HG03575 (cell line): ENCODE results near the gene SLC16A11.
"Not testable (repeated sequence)": the region's sequence is repeated elsewhere in the genome, so short reads cannot be mapped to it uniquely, and the experiment has no call there.

Experiments used
- ATAC-seq: cut with Tn5 transposase; IDR thresholded peaks from one replicate; pipeline ENCODE4 v1.9.1; 2021; ENCODE audit not compliant: unreplicated experiment, insufficient number of reproducible peaks, low FRiP score; ENCODE audit errors: extremely low read depth

SLC16A11 gene

GRCh38 chr17:7063518-7064094, 19.7 kb upstream of the SLC16A11 start:
- ATAC-seq = no peak

- no peak for ATAC-seq
Observed at GRCh38 chr17:7060165-7060891, 16.4 kb upstream of the SLC16A11 start.

GRCh38 chr17:7058831-7059447, 15.0 kb upstream of the SLC16A11 start:
- no peak for ATAC-seq

- no peak for ATAC-seq
Observed at GRCh38 chr17:7056386-7056785, 12.5 kb upstream of the SLC16A11 start.

- ATAC-seq = not testable (repeated sequence)
Observed at GRCh38 chr17:7050583-7050982, 6.7 kb upstream of the SLC16A11 start.

GRCh38 chr17:7048968-7049367, 5.1 kb upstream of the SLC16A11 start:
- no peak for ATAC-seq

- no peak for ATAC-seq
Observed at GRCh38 chr17:7047566-7047965, 3.7 kb upstream of the SLC16A11 start.

GRCh38 chr17:7046725-7047397, 3.0 kb upstream of the SLC16A11 start:
- not testable (repeated sequence) for ATAC-seq

- no peak for ATAC-seq
Observed at GRCh38 chr17:7046127-7046724, 2.3 kb upstream of the SLC16A11 start.

- no peak for ATAC-seq
Observed at GRCh38 chr17:7045492-7046126, 1.7 kb upstream of the SLC16A11 start.

GRCh38 chr17:7043182-7043496, 753 bp downstream of the SLC16A11 start:
- ATAC-seq = no peak

GRCh38 chr17:7042501-7043181, 1.3 kb downstream of the SLC16A11 start:
- no peak for ATAC-seq

GRCh38 chr17:7041607-7042500, 2.0 kb downstream of the SLC16A11 start:
- no peak for ATAC-seq

GRCh38 chr17:7039832-7040231, 4.1 kb downstream of the SLC16A11 start:
- no peak for ATAC-seq

- no peak for ATAC-seq
Observed at GRCh38 chr17:7038025-7038862, 5.6 kb downstream of the SLC16A11 start.

GRCh38 chr17:7035591-7036368, 8.1 kb downstream of the SLC16A11 start, which contains the start of gene SLC16A13:
TSS of gene SLC16A13 (plus strand) at chr17:7036015. CDS start at chr17:7036383, 368 bp downstream.
- peak; percentile 56 for ATAC-seq
